GM21528 (cell line): ENCODE data around the gene HSBP1.
A peak's percentile ranks its signal among the peaks of the same experiment; 100 is the strongest.

ENCODE experiments used
- ATAC-seq: cut with Tn5 transposase; IDR thresholded peaks from one replicate; pipeline ENCODE4 v1.9.1; 2021; ENCODE audit warnings: mild to moderate bottlenecking, moderate library complexity; ENCODE audit not compliant: unreplicated experiment, low FRiP score

Gene HSBP1

DNA sequence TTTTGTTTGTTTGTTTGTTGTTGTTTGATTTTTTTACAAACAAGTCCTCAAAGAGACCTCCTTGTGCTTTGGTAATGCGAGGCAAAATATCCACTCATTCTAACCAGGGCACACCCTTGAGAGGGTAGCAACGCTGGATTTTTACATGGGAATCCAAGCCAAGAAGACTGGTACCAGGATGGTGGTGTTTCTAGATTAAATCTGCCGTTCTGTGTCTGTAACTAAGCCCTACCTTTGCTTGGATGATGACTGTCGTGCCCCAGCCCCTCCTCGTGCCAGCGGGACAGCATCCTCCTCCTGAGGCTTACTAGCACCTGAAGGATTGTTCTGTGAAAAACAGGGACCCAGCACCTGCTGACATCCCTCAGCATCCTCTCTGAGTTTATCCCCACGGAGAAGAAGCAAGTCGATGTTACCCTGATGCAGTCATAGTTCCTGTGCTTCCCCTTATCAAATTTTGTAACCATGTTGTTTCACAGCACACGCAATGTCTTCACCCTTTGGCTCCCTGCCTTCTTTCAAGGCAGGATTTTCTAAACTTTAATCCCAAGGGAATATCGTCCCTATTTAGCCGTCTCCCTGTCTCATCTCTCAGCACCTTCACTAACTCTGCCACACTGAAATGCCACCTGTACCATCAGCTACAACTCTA is 5.1 kb upstream of the HSBP1 start:
- ATAC-seq = no peak

- no peak for ATAC-seq
Observed at GRCh38 chr16:83803811-83804210, 4.0 kb upstream of the HSBP1 start.

DNA sequence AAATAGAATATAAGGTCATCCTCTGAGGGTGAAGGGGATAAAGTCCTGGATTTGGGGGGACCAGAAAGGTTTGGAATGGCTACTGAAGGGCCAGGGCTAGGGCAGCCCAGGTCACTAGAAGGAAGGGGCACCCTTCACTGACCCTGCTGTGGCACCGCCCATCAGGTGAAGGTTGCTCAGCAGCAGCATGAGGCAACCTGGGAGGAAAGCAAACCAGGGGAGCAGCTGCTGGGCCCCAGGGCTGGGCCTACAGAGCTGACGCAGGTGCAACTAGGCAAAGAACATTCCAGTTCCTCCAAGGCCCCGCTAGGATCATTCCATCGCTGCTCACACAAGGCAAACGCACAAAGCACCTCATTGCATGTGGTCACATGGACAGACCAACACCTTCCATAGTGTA is 3.4 kb upstream of the HSBP1 start:
- ATAC-seq = no peak

GRCh38 chr16:83806036-83806435 is 1.7 kb upstream of the HSBP1 start:
- no peak for ATAC-seq

DNA sequence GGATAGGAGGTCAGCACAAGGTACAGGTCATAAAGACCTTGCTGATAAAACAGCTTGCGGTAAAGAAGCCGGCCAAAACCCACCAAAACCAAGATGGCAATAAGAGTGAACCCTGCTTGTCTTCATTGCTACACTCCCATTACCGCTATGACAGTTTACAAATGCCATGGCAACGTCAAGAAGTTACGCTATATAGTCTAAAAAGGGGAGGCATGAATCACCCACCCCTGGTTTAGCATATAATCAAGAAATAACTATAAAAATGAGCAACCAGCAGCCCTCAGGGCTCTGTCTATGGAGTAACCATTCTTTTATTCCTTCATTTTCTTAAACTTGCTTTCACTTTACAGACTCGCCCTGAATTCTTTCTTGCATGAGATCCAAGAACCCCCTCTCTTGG is 1.0 kb upstream of the HSBP1 start:
- ATAC-seq = no peak

GRCh38 chr16:83807327-83807709 is 460 bp upstream of the HSBP1 start:
- peak; percentile 5 for ATAC-seq

GRCh38 chr16:83808573-83809014 is 816 bp downstream of the HSBP1 start:
- no peak for ATAC-seq

GRCh38 chr16:83809092-83809491 is 1.3 kb downstream of the HSBP1 start:
- ATAC-seq = no peak

DNA sequence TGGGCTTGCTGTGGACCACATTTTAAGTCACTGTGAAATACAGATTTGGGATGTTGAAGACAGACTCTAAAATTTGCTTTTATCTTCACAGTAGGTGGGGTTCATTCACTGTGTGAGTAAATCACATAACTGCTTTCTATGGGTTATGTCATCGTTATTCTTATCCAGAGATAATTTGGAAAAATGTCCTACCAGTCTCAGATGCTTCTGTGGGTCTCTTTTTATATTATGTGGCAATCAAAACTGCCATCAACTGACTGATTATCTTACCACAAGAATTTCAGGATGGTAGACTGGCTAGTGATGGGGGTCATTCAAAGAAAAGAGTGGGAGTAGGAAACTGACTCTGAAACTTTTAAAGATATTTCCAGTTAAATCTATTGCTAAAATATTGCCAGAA is 3.1 kb downstream of the HSBP1 start:
- no peak for ATAC-seq

DNA sequence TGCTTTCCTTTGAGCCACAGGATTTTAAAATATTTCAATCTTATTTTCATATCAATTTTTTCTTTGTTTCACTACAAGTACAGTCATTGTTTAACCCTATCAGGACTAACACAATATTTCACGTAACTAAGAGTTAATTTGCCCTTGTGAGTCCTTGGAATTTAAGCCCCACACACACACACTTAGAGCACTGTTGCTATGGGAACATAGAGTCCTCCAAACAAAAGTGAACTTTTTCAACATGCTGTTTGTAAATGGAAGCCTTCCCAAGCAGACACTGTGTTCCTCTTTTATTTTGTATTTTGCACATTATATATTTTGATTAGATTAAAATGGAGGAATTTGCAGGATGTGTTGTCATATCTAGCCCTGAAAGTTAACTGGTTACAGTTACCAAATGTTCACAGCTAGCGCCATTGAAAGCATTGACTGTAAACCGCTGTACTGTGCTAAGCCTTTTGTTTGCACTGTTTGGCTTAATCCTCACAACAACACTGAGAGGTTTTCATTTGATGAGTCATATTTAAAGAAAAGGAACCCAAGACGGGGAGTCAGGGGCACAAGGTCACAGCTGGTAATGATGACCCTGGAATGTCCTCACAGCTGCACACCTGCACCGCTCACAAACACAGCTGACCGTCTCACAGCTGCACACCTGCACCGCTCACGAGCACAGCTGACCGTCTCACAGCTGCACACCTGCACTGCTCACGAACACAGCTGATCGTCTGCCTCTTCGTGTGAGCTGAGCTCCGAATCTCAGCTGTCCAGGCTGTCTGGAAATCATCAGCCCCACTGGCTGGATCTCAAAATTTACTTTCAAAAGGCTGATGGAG is 6.3 kb downstream of the HSBP1 start:
- ATAC-seq = no peak

- no peak for ATAC-seq
Observed at GRCh38 chr16:83814659-83814985, 6.8 kb downstream of the HSBP1 start.

DNA sequence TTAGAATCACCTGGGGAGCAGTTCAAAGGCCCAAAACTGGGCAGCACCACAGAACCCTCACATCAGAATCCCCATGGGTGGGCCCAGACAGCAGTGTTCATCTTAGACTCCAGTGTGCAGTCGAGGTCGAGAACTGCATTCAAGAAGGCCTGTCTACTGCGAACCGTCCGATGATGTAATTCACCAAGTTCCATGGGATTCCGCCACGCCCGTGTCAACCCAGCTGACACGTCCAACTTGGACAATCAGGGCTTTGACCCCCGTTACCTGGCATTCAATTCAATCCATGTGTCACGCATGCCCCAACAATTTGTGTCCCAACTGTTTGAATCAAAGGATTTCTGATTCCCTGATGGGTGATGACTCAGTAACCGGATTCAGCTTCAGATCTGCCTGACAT is 9.2 kb downstream of the HSBP1 start:
- ATAC-seq = no peak

DNA sequence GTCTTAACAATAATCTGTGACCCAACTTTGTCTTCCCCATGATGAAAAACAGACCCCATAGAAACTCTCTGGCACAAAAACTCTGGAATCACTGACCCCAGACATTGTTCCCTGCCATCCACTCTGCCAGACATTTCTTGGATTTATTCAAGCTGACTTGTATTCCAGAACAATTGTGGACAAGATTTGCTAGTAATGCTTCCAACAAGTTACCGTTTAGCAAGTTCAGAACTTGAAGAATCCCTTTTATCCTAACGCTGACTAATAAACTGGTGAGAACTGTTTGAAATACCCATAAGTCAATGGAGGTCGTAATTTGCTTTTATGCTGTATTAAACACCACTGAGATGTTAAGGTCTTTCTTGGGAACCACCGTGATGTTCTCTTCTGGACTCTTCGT is 10.5 kb downstream of the HSBP1 start:
- no peak for ATAC-seq

GRCh38 chr16:83819361-83819760 is 11.6 kb downstream of the HSBP1 start:
- no peak for ATAC-seq

- peak; percentile 88 for ATAC-seq
Observed at GRCh38 chr16:83826146-83826913, 18.6 kb downstream of the HSBP1 start.

GRCh38 chr16:83830091-83830768 is 22.5 kb downstream of the HSBP1 start:
- no peak for ATAC-seq

DNA sequence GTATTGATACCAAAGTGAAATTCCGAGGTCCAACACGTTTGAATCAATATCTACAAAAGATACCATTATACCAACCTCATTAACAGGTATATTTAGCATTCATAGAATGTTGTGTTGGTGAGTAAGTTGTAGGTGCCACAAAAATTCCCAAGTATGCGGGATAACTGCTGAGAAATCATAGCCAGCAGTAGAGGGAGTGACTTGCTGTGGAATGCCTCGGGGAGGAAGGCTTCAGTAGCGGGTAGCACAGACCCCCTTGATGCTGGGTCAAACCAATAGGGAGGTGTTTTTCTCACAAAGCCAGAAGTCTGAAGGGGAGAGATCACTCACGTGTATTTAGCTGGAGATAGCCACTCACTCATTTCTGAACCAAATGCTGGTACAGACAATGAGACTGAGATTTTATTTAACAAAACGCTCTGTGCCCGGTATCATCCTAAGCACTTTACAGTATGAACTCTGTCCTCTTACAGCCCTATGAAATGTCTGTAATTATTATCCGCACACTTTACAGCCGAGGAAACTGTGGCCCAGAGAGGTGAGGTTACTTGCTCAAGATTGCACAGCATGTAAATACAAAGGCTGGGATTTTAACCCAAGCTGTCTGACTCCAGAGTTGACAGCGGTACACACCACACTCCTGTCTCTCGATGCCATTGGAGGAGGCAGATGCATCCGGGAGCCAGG is 23.1 kb downstream of the HSBP1 start:
- no peak for ATAC-seq

DNA sequence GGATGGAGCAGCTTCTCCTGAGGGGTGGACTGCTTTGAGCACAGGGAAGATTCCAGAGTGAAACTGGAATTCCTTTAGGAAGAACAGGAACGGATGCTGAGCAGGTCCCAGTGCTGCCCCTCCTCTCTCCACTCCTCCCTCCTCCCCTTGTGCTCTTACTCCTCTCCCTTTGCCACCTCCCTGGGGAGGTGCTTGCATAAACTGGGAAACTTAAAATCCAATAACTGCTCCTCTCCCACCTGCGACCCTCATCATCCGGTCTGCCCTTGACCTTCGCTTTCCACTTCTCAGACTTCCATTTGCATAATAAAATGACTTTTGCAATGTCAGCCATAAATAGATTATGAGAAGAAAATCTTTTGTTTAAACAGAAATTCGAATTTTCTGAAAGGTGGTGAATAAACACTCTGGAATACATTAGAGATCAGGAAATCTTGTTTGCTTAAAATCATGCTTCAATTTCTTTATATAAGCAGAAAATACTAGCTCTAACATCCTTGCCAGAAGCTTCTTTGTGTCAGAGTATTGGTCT is 23.7 kb downstream of the HSBP1 start:
- ATAC-seq = no peak

DNA sequence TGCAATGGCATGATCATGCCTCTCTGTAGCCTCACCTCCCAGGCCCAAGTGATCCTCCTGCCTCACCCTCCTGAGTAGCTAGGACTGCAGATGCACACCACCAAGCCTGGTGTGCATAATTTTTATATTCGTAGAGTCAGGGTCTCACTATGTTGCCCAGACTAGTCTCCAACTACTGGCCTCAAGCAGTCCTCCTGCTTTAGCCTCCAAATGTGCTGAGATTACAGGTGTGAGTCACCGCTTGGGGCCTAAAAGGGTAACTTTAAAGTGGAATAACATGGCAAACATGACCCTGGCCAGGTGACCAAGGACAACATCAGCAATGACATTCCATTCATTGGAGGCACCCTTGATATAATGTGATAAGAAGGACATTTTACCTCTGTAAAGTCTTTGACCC is 26.1 kb downstream of the HSBP1 start:
- no peak for ATAC-seq
